Fibroblast of the conjunctiva (primary cell): ENCODE data around the gene OR4C11.

Experiments
- DNase-seq: peaks from one replicate; pipeline ENCODE4 v3.0.0-alpha.2; 2010; ENCODE audit warnings: low read depth

Gene OR4C11, protein sequence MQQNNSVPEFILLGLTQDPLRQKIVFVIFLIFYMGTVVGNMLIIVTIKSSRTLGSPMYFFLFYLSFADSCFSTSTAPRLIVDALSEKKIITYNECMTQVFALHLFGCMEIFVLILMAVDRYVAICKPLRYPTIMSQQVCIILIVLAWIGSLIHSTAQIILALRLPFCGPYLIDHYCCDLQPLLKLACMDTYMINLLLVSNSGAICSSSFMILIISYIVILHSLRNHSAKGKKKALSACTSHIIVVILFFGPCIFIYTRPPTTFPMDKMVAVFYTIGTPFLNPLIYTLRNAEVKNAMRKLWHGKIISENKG

DNA sequence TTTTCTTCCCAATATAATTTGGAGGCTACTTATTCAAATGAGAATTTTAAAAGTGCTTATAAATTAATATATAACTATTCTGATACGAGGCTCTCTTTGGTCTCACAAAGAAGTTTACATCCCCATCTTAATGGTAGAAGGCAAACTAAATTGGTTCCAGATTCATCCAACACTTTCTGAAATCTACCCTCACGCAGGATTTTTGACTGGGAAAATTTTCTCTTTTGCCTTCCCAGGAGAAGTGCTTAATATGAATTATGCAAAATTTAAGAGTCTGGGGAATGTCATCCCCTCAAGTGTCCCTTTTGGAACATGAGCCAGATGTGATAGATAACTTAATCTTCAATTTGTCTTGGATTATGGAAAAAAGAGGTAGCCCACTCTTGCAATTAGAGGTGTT, at the start of gene OR4C11:
OR4C11 (minus strand) TSS at position 101 of the 400 bp plus-strand sequence. CDS start 3,272 bp downstream, outside the sequence.
- DNase-seq = no peak

DNA sequence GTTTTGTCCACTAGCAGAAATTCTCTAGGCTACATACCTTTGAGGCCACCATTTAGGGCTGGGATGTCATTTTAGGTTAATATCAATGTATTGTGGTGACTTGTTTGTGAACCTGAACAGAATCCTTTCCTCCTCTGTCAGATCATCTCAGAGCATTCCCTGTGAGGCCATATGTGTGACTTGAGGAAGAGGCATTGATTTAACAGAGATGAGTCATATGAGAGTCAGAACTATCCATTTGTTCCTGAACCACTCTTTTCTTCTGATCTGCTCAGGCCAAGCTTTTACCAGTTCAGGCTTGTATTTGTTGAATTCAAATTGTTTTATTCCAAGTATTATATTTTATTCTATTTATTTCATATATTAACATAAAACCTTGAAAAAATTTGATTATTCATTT, 47.7 kb upstream of the OR4C11 start:
- DNase-seq = no peak

DNA sequence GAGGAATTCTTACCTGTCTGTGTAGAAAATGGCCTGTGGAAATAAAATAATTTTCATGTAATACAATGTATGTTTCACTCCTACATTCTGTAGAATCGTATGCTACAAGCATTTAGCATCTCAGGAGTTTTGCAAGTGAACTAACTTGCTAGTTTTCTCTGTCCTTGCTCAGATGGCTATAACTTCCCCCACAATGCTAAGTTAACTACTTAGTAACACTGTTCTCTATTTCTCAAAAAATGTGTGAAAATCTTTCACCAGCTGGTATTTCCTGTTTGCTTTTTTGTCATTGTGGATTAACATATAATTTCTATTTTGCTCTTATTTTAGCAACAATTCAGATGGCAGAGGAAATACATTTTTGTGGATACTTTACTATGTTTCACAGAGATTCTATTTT, 45.1 kb upstream of the OR4C11 start:
- no peak for DNase-seq

DNA sequence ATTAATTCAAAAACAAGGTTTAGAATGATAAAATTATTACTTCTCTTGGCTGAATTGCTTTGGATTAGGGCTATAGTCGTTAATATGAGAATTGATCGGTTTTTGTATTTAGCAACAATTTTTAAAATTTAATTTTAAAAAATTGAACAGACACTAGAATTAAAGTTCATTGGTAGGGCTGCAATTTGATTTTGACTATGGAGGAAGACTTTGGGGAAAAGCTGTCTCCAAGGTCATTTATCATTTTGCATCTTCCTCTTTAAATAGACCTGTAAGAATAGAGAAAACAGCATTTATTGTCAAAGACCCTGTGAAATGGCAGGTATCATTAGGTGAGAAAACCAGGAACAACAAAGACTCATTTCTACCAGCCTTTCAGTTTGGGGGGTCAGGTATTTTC, 40.6 kb upstream of the OR4C11 start, which contains the start of gene OR4S2:
OR4S2 (plus strand) TSS at position 301 of the 400 bp plus-strand sequence. CDS start 2,577 bp downstream, outside the sequence.
- DNase-seq = no peak

GRCh38 chr11:55634813-55635212, 27.4 kb upstream of the OR4C11 start, which contains the start of gene OR4P4:
OR4P4 (plus strand) TSS chr11:55635113.
- DNase-seq = no peak

- DNase-seq = no peak
These were observed 17.1 kb upstream of the OR4C11 start for GRCh38 chr11:55624531-55624930.

DNA sequence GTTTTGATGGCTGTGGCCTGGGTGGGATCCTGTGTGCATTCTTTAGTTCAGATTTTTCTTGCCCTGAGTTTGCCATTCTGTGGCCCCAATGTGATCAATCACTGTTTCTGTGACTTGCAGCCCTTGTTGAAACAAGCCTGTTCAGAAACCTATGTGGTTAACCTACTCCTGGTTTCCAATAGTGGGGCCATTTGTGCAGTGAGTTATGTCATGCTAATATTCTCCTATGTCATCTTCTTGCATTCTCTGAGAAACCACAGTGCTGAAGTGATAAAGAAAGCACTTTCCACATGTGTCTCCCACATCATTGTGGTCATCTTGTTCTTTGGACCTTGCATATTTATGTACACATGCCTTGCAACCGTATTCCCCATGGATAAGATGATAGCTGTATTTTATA, 34.9 kb downstream of the OR4C11 start:
- no peak for DNase-seq

DNA sequence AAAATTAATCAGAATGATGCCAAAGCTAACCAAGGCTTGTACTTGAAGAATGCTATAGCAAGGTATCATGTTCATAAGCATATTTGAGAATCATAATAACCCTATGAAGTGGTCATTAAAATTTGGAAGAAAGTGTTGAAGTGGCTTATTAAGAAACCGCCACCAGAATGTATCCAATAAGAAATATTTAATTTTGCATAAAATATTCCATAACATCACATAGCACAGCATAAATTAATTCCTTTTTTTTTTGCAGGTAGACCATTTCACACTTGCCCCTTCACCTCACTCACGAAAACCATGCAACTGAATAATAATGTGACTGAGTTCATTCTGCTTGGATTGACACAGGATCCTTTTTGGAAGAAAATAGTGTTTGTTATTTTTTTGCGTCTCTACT, 35.6 kb downstream of the OR4C11 start, which contains the start of gene OR4C16:
OR4C16 (plus strand) TSS at position 301 of the 400 bp plus-strand sequence; CDS start at position 301, 0 bp downstream.
- DNase-seq = no peak

DNA sequence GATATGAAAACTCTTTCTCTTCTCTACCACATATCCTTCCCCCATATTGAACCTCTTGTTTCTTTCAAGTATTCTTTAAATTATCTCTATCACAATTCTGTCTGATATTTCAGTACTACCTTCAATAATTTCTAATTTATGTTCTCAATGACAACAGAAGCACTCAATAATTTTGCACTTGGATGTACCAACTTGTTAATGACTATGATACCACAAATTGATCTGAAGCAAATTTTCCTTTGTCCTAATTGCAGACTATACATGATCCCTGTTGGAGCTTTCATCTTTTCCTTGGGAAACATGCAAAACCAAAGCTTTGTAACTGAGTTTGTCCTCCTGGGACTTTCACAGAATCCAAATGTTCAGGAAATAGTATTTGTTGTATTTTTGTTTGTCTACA, 53.3 kb downstream of the OR4C11 start, which contains the start of gene OR4C15:
OR4C15 (plus strand) TSS at position 301 of the 400 bp plus-strand sequence; CDS start at position 301, 0 bp downstream.
- no peak for DNase-seq
